Mammary epithelial cell (primary cell): Measurements from ENCODE around the gene NQO2.

Experiments
- CTCF ChIP-seq, 2 donors: IDR thresholded peaks in 1 of 2; conservative IDR thresholded peaks in 1 of 2; 2 replicates each; pipeline ENCODE4 v1.5.1; 2011 to 2012; ENCODE audit warnings: inconsistent platforms in 2 of 2, low read length in 2 of 2, mild to moderate bottlenecking in 2 of 2, control low read depth in 1 of 2, low read depth in 1 of 2; ENCODE audit not compliant: insufficient read depth in 1 of 2; ENCODE audit errors: extremely low read depth in 1 of 2
- EZH2 ChIP-seq: IDR thresholded peaks from 2 replicates; pipeline ENCODE4 v1.6.1; 2012; ENCODE audit warnings: low read length, inconsistent platforms, borderline replicate concordance

GRCh38 chr6:2952557-2953095 is 47.1 kb upstream of the NQO2 start:
- TF ChIP-seq CTCF (conservative IDR thresholded peaks at IDR 0.05 in 1 of 2, IDR thresholded peaks at IDR 0.05 in 1 of 2; ENCODE audit: extremely low read depth in 1 of 2, insufficient read depth in 1 of 2, low read depth in 1 of 2, low read length in 2 of 2), result peak; percentile 79 to 93
- TF ChIP-seq EZH2, result no peak
